Neural cell (in vitro differentiated cells): ENCODE data around the gene PMPCA. TPM values are rescaled to one million over a fixed set of nuclear protein-coding genes. Genes with fewer than 3 reads are reported as not detected.

Experiments
- H2AFZ ChIP-seq: fragments of 200-600, 300-800 bp; sonication (generic), shearing (Covaris generic); 2 replicates; pipeline ENCODE4 v1.6.0; 2014; ENCODE audit warnings: low read depth, mild to moderate bottlenecking, antibody characterized with exemption, low read length, moderate library complexity
- H3F3A ChIP-seq: fragments of 200-600 bp; shearing (Covaris generic); 2 replicates; pipeline ENCODE4 v1.6.1; 2016; ENCODE audit warnings: mild to moderate bottlenecking, moderate library complexity, mixed read lengths, antibody characterized with exemption, low read length; ENCODE audit not compliant: insufficient read depth, poor library complexity, severe bottlenecking
- H3K27ac ChIP-seq: fragments of 200-600, 300-800 bp; sonication (generic), shearing (Covaris generic); 2 replicates; pipeline ENCODE4 v1.5.1; 2014; ENCODE audit warnings: mild to moderate bottlenecking, low read length, moderate library complexity
- H3K27me3 ChIP-seq: fragments of 300-800, 200-600 bp; sonication (generic), shearing (Covaris generic); 2 replicates; pipeline ENCODE4 v1.6.0; 2014; ENCODE audit warnings: mild to moderate bottlenecking, low read depth, low read length, moderate library complexity; ENCODE audit not compliant: insufficient read depth
- H3K36me3 ChIP-seq: fragments of 300-800, 200-600 bp; sonication (generic), shearing (Covaris generic); 2 replicates; pipeline ENCODE4 v1.5.1; 2014; ENCODE audit warnings: mild to moderate bottlenecking, antibody characterized with exemption, low read length, moderate library complexity; ENCODE audit not compliant: insufficient read depth
- H3K4me2 ChIP-seq: fragments of 300-800, 200-600 bp; sonication (generic), shearing (Covaris generic); 2 replicates; pipeline ENCODE4 v1.6.0; 2014; ENCODE audit warnings: mild to moderate bottlenecking, low read length
- H3K4me3 ChIP-seq: fragments of 300-800, 200-600 bp; sonication (generic), shearing (Covaris generic); 2 replicates; pipeline ENCODE4 v1.5.1; 2014; ENCODE audit warnings: mild to moderate bottlenecking, low read length, moderate library complexity
- H3K79me2 ChIP-seq: fragments of 200-600 bp; shearing (Covaris generic); replicated peaks from 2 replicates; pipeline ENCODE4 v1.6.0; 2014; ENCODE audit warnings: mild to moderate bottlenecking, low read length, moderate library complexity; ENCODE audit not compliant: insufficient read depth
- H3K9ac ChIP-seq: fragments of 300-800, 200-600 bp; sonication (generic), shearing (Covaris generic); 2 replicates; pipeline ENCODE4 v1.6.1; 2016; ENCODE audit warnings: mild to moderate bottlenecking, low read length, mixed read lengths
- H3K9me2 ChIP-seq: fragments of 200-600 bp; shearing (Covaris generic); 2 replicates; pipeline ENCODE4 v1.6.1; 2016; ENCODE audit warnings: mild to moderate bottlenecking, low read length, mixed read lengths; ENCODE audit not compliant: insufficient read depth
- H3K9me3 ChIP-seq: fragments of 200-600, 300-800 bp; sonication (generic), shearing (Covaris generic); 2 replicates; pipeline ENCODE4 v1.6.1; 2016; ENCODE audit warnings: mild to moderate bottlenecking, mixed run types, low read length, moderate library complexity, mixed read lengths
- H4K20me1 ChIP-seq: fragments of 200-600 bp; shearing (Covaris generic); 2 replicates; pipeline ENCODE4 v1.6.1; 2016; ENCODE audit warnings: mild to moderate bottlenecking, mixed run types; ENCODE audit not compliant: insufficient read depth
- CTCF ChIP-seq: fragments of 450-650 bp; IDR thresholded peaks from 2 replicates; pipeline ENCODE4 v1.5.1; 2014; ENCODE audit warnings: antibody characterized with exemption, mild to moderate bottlenecking, moderate library complexity; ENCODE audit not compliant: poor library complexity, severe bottlenecking
- EP300 ChIP-seq: fragments of 450-650 bp; conservative IDR thresholded peaks from 2 replicates; pipeline ENCODE4 v1.6.1; 2014; ENCODE audit warnings: antibody characterized with exemption, mild to moderate bottlenecking, moderate library complexity; ENCODE audit not compliant: poor library complexity, severe bottlenecking
- EZH2 ChIP-seq: fragments of 200-600, 300-800 bp; shearing (Covaris generic), sonication (generic); IDR thresholded peaks from 2 replicates; pipeline ENCODE4 v1.6.1; 2014; ENCODE audit warnings: antibody characterized with exemption, low read length, borderline replicate concordance, mild to moderate bottlenecking; ENCODE audit not compliant: insufficient read depth, poor library complexity, severe bottlenecking
- MXI1 ChIP-seq: fragments of 450-650 bp; conservative IDR thresholded peaks from 2 replicates; pipeline ENCODE4 v1.6.1; 2014; ENCODE audit warnings: antibody characterized with exemption, mild to moderate bottlenecking; ENCODE audit not compliant: poor library complexity, severe bottlenecking
- POLR2AphosphoS5 ChIP-seq: IDR thresholded peaks from 2 replicates; pipeline ENCODE4 v1.6.1; 2012
- RAD21 ChIP-seq: fragments of 450-650 bp; conservative IDR thresholded peaks from 2 replicates; pipeline ENCODE4 v1.6.1; 2014; ENCODE audit warnings: antibody characterized with exemption, mild to moderate bottlenecking, moderate library complexity
- REST ChIP-seq: IDR thresholded peaks from 2 replicates; pipeline ENCODE4 v1.6.1; 2012; ENCODE audit warnings: borderline replicate concordance
- SMC3 ChIP-seq: fragments of 450-650 bp; conservative IDR thresholded peaks from 2 replicates; pipeline ENCODE4 v1.6.1; 2014; ENCODE audit warnings: antibody characterized with exemption, mild to moderate bottlenecking, moderate library complexity; ENCODE audit not compliant: poor library complexity
- TAF1 ChIP-seq: IDR thresholded peaks from 2 replicates; pipeline ENCODE4 v1.6.1; 2012; ENCODE audit warnings: low read depth
- polyA plus RNA-seq: library from polyadenylated mRNA; depleted of rRNA; stranded (reverse); fragments of >200 nt; gene quantifications from 2 replicates; pipeline ENCODE4 v1.2.3, GENCODE V29; 2014

The PMPCA gene
- polyA plus RNA-seq, 1 donor from 2014 or later = 61.3 TPM

- no peak for TF ChIP-seq EZH2
- TF ChIP-seq POLR2AphosphoS5 = no peak
- no peak for TF ChIP-seq SMC3
- no peak for TF ChIP-seq TAF1
- no peak overlapping the region for H3K27ac ChIP-seq
- H3K79me2 ChIP-seq = no peaks in the 10 kb centered on the region
- no peaks in the 10 kb centered on the region for H4K20me1 ChIP-seq
- no peaks in the 10 kb centered on the region for H3K9me3 ChIP-seq
- no peak overlapping the region for H2AFZ ChIP-seq
- no peaks in the 10 kb centered on the region for H3K9me2 ChIP-seq
- no peaks in the 10 kb centered on the region for H3F3A ChIP-seq
- H3K36me3 ChIP-seq = no peaks in the 10 kb centered on the region
- H3K4me3 ChIP-seq = no peak overlapping the region
- no peak overlapping the region for H3K4me2 ChIP-seq
- H3K9ac ChIP-seq = no peak overlapping the region
- no peaks in the 10 kb centered on the region for H3K27me3 ChIP-seq
These were observed 42.3 kb upstream of the PMPCA start for GRCh38 chr9:136368190-136368589.

- Histone ChIP-seq H3K27ac (no peak overlapping the region), H3K9me3 (no peaks in the 10 kb centered on the region), H3K4me2 (no peak overlapping the region), H3K27me3 (no peaks in the 10 kb centered on the region), H3F3A (no peaks in the 10 kb centered on the region), H3K9ac (no peak overlapping the region), H3K79me2 (no peaks in the 10 kb centered on the region), H2AFZ (no peak overlapping the region), H4K20me1 (no peaks in the 10 kb centered on the region), H3K36me3 (no peaks in the 10 kb centered on the region), H3K4me3 (no peak overlapping the region), H3K9me2 (no peaks in the 10 kb centered on the region)
- TF ChIP-seq EZH2 = no peak
- TF ChIP-seq MXI1 = no peak
- TF ChIP-seq RAD21 = no peak
- no peak for TF ChIP-seq REST
- no peak for TF ChIP-seq EP300
- TF ChIP-seq SMC3 = no peak
- no peak for TF ChIP-seq CTCF
- no peak for TF ChIP-seq TAF1
- no peak for TF ChIP-seq POLR2AphosphoS5
These were observed 40.4 kb upstream of the PMPCA start for GRCh38 chr9:136370037-136370436.
